PC-9 (cell line): ENCODE data around the gene YIF1B. TPM values are rescaled to one million over a fixed set of nuclear protein-coding genes. Genes with fewer than 3 reads are reported as not detected.

Experiments
- BruUV-seq: library from RNA; stranded (reverse); fragments of 400-500 nt; replicated peaks from 2 replicates; lab custom pipeline; 2021; lab: Mats Ljungman, UMichigan
- CTCF ChIA-PET: fragments of 300-600 bp; sonication (Branson Sonifier 250); formaldehyde crosslinking; loops from one replicate; lab custom pipeline; 2022; ENCODE audit warnings: antibody characterized with exemption; lab: Charles Lee
- POLR2A ChIA-PET: fragments of 300-600 bp; sonication (Branson Sonifier 250); formaldehyde crosslinking; loops from one replicate; lab custom pipeline; 2022; ENCODE audit warnings: antibody characterized with exemption; ENCODE audit not compliant: unreplicated experiment; lab: Charles Lee
- DNase-seq, 2 experiments: peaks; one replicate each; pipeline versions ENCODE4 v3.0.0 to v3.0.0-alpha.2; 2015 to 2022; ENCODE audit warnings: mixed read lengths in 1 of 2
- H2AFZ ChIP-seq: fragments of 200-600 bp; sonication (generic); 2 replicates; pipeline ENCODE4 v1.8.1; 2017; ENCODE audit warnings: antibody characterized with exemption
- H3F3A ChIP-seq: fragments of 200-600 bp; sonication (generic); 2 replicates; pipeline ENCODE4 v1.8.1; 2017; ENCODE audit warnings: antibody characterized with exemption, mild to moderate bottlenecking, low read depth; ENCODE audit not compliant: insufficient read depth
- H3K27ac ChIP-seq: fragments of 200-600 bp; sonication (generic); 2 replicates; pipeline ENCODE4 v1.6.1; 2016; ENCODE audit warnings: mixed run types
- H3K27me3 ChIP-seq: fragments of 200-600 bp; sonication (generic); 2 replicates; pipeline ENCODE4 v1.6.1; 2016; ENCODE audit warnings: low read depth, mixed run types; ENCODE audit not compliant: insufficient read depth
- H3K36me3 ChIP-seq: fragments of 200-600 bp; sonication (generic); 2 replicates; pipeline ENCODE4 v1.6.1; 2016; ENCODE audit warnings: low read depth, mixed run types
- H3K4me1 ChIP-seq: fragments of 200-600 bp; sonication (generic); replicated peaks from 2 replicates; pipeline ENCODE4 v1.6.1; 2016; ENCODE audit warnings: mixed run types; ENCODE audit not compliant: insufficient read depth
- H3K4me2 ChIP-seq: fragments of 200-600 bp; sonication (generic); 2 replicates; pipeline ENCODE4 v1.6.1; 2017; ENCODE audit warnings: mixed run types
- H3K4me3 ChIP-seq: fragments of 200-600 bp; sonication (generic); 2 replicates; pipeline ENCODE4 v1.6.1; 2016; ENCODE audit warnings: mixed run types
- H3K79me2 ChIP-seq: fragments of 200-600 bp; sonication (generic); 2 replicates; pipeline ENCODE4 v1.6.1; 2017; ENCODE audit warnings: low read depth, mixed run types
- H3K9me2 ChIP-seq: fragments of 200-600 bp; sonication (generic); 2 replicates; pipeline ENCODE4 v1.8.1; 2017; ENCODE audit warnings: mild to moderate bottlenecking; ENCODE audit not compliant: insufficient read depth
- H3K9me3 ChIP-seq: fragments of 200-600 bp; sonication (generic); 2 replicates; pipeline ENCODE4 v1.8.1; 2016; ENCODE audit warnings: low read depth; ENCODE audit not compliant: insufficient read depth
- H4K20me1 ChIP-seq: fragments of 200-600 bp; sonication (generic); 2 replicates; pipeline ENCODE4 v1.8.1; 2017; ENCODE audit not compliant: insufficient read depth
- EZH2 ChIP-seq: fragments of 200-600 bp; sonication (generic); IDR thresholded peaks from 2 replicates; pipeline ENCODE4 v1.8.0; 2017; ENCODE audit warnings: antibody characterized with exemption, low read depth
- intact Hi-C: fragments of 100-400 bp; cut with micrococcal nuclease; formaldehyde crosslinking; loops from one replicate; pipeline ENCODE4 v1.10.0; 2022; ENCODE audit not compliant: unreplicated experiment
- total RNA-seq: library from RNA; stranded (reverse); gene quantifications from 2 replicates; pipeline ENCODE4 v1.2.3, GENCODE V29; 2021
- TF ChIP-seq, protein P1 (sequence below): fragments of 200-600 bp; sonication (generic); conservative IDR thresholded peaks from 2 replicates; pipeline ENCODE4 v1.6.1; 2017; ENCODE audit warnings: mixed run types, antibody characterized with exemption, mild to moderate bottlenecking, moderate library complexity

YIF1B gene
- total RNA-seq, 1 experiment from 2014 or later, result 39.8 TPM

DNA sequence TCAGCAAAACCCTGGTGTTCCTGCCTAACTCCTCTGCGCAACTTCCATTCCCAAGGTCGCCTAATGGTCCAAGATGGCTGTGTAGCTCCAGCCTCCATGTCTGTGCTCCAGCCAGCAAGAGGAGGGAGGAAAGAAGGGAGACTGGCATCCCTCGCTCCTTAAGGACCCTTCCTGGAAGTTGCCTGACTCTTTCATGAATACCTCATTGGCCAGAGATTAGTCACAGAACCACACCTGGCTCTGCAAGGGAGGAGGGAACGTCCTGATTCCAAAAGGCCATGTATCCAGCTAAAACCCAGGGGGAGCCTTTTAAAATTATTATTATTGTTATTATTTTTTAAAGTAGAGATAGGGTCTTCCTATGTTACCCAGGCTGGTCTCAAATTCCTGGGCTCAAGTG, 8.7 kb upstream of the YIF1B start:
- Histone ChIP-seq H3K9me2 (no peaks in the 10 kb centered on the region), H3K9me3 (no peaks in the 10 kb centered on the region), H3K27me3 (peaks cover 14% of the 10 kb centered on the region), H3K36me3 (no peaks in the 10 kb centered on the region), H3K4me2 (no peak overlapping the region), H2AFZ (no peak overlapping the region), H3F3A (0 out of 2 replicates have a peak, but pooled peaks cover 3% of the 10 kb centered on the region), H4K20me1 (no peaks in the 10 kb centered on the region), H3K4me3 (no peak overlapping the region), H3K79me2 (no peaks in the 10 kb centered on the region), H3K27ac (no peak overlapping the region), H3K4me1 (0 out of 2 replicates have a peak, but pooled peaks cover 3% of the 10 kb centered on the region)
- intact Hi-C loops, result no loop called here
- no peak for DNase-seq
- ChIA-PET POLR2A (no interaction called here), CTCF (no interaction called here)
- TF ChIP-seq, protein P1, sequence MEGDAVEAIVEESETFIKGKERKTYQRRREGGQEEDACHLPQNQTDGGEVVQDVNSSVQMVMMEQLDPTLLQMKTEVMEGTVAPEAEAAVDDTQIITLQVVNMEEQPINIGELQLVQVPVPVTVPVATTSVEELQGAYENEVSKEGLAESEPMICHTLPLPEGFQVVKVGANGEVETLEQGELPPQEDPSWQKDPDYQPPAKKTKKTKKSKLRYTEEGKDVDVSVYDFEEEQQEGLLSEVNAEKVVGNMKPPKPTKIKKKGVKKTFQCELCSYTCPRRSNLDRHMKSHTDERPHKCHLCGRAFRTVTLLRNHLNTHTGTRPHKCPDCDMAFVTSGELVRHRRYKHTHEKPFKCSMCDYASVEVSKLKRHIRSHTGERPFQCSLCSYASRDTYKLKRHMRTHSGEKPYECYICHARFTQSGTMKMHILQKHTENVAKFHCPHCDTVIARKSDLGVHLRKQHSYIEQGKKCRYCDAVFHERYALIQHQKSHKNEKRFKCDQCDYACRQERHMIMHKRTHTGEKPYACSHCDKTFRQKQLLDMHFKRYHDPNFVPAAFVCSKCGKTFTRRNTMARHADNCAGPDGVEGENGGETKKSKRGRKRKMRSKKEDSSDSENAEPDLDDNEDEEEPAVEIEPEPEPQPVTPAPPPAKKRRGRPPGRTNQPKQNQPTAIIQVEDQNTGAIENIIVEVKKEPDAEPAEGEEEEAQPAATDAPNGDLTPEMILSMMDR, result no peak
- TF ChIP-seq EZH2, result no peak
- BruUV-seq, result no TSS peak

DNA sequence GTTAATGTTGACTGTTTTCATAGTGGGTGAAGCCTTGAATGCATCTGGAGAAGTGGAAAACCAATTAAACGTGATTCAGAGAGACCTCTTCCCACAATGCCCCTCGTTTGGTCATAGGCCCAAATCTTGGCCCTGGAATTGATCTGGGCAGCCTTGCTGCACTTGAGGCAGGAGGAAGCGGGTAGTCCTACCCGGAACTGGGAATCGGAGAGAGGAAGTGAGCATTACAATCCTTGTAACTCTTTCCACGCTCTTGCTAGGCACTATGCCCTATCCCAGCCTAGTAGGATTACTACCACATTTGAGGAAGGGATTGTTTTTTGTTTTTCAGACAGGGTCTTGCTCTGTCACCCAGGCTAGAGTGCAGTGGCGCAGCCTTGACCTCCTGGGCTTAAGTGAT, 7.5 kb upstream of the YIF1B start:
- H3F3A ChIP-seq, result 0 out of 2 replicates have a peak, but pooled peaks cover 3% of the 10 kb centered on the region
- no peaks in the 10 kb centered on the region for H3K36me3 ChIP-seq
- H3K79me2 ChIP-seq, result no peaks in the 10 kb centered on the region
- H3K27ac ChIP-seq, result no peak overlapping the region
- no peak overlapping the region for H3K4me3 ChIP-seq
- H3K9me2 ChIP-seq, result no peaks in the 10 kb centered on the region
- 0 out of 2 replicates have a peak, but pooled peaks cover 3% of the 10 kb centered on the region for H3K4me1 ChIP-seq
- no peaks in the 10 kb centered on the region for H4K20me1 ChIP-seq
- peaks cover 17% of the 10 kb centered on the region for H3K27me3 ChIP-seq
- intact Hi-C loops, result no loop called here
- ChIA-PET CTCF (no interaction called here), POLR2A (no interaction called here)
- TF ChIP-seq EZH2, result no peak
- TF ChIP-seq, protein P1, result no peak
- no peak overlapping the region for H3K4me2 ChIP-seq
- DNase-seq, result no peak
- no TSS peak for BruUV-seq
- H2AFZ ChIP-seq, result no peak overlapping the region
- H3K9me3 ChIP-seq, result no peaks in the 10 kb centered on the region

DNA sequence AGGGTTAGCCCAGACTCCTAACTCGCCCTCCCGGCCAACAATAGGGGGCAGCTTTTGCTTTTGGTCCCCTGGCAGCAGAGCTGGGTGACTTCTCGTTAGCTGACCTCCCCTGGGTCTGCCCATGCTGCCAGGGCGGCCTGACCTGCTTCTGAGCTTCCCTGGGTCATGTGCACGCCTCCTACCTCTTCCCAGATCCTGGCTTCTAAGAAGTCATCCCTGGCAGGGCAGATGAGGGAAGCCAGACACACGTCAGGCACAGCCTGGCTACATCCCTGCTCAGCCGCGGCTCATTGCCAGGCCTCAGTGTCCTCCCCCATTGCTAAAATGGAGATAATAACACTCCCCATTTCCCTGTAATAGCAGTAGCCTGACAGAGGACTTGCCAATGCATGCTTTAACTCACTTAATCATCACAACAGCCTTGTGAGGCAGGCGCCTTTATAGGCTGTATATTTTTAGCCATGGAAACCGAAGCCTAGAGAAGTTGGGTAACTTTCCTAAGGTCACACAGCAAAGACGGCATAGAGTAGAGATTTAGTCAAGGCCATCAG, 6.0 kb upstream of the YIF1B start:
- DNase-seq, result no peak
- Histone ChIP-seq H3K4me3 (no peak overlapping the region), H3F3A (peaks cover 11% of the 10 kb centered on the region; the same call in 1 of the 2 replicates), H3K27ac (no peak overlapping the region), H3K79me2 (no peaks in the 10 kb centered on the region), H2AFZ (no peak overlapping the region), H3K27me3 (peaks cover 17% of the 10 kb centered on the region), H3K9me3 (no peaks in the 10 kb centered on the region), H3K4me2 (no peak overlapping the region), H3K4me1 (0 out of 2 replicates have a peak, but pooled peaks cover 3% of the 10 kb centered on the region), H4K20me1 (no peaks in the 10 kb centered on the region), H3K9me2 (no peaks in the 10 kb centered on the region), H3K36me3 (no peaks in the 10 kb centered on the region)
- POLR2A ChIA-PET, result no interaction called here
- intact Hi-C loops, result no loop called here
- TF ChIP-seq EZH2, result no peak
- TF ChIP-seq, protein P1, result no peak
- CTCF ChIA-PET, result no interaction called here
- no TSS peak for BruUV-seq
